K562 (cell line): ENCODE results near the gene DCAF8. TPM values are rescaled to one million over a fixed set of nuclear protein-coding genes. Genes with fewer than 3 reads are reported as not detected.

Experiments used
- ATAC-seq: fragments of 200-7000 bp; cut with Tn5 transposase; 3 replicates; pipeline ENCODE4 v1.9.1; 2020; ENCODE audit warnings: moderate library complexity
- BruUV-seq: library from RNA; stranded (reverse); fragments of 400-500 nt; replicated peaks from 2 replicates; lab custom pipeline; 2021; lab: Mats Ljungman, UMichigan
- CTCF ChIA-PET: fragments of 300-600 bp; formaldehyde crosslinking; extraction: SDS; loops from one replicate; lab custom pipeline; 2021; ENCODE audit warnings: low intra/inter-chr PET ratio; lab: Yijun Ruan, JAX
- POLR2A ChIA-PET: fragments of 300-600, 350-650 bp; sonication (Branson Sonifier 250); formaldehyde crosslinking; extraction: SDS; loops from one replicate; lab custom pipeline; 2021; ENCODE audit warnings: antibody characterized with exemption, inconsistent platforms; lab: Yijun Ruan, JAX
- DNase-seq, 4 experiments: peaks; one replicate each; pipeline versions ENCODE4 v3.0.0 to v3.0.0-alpha.2; 2011 to 2018; ENCODE audit warnings: low spot score in 3 of 4, mixed read lengths in 3 of 4; ENCODE audit errors: extremely low read depth in 1 of 4
- FAIRE-seq: peaks from 2 replicates; lab custom pipeline; 2011; peaks lifted over from hg19 to GRCh38; lab: Jason Lieb, UNC
- H2AFZ ChIP-seq: 2 replicates; pipeline ENCODE4 v1.6.0; 2011; ENCODE audit warnings: low read depth, low read length, control low read depth, inconsistent platforms
- H3K27ac ChIP-seq: fragments of 200-600 bp; 3 replicates; pipeline ENCODE4 v1.8.0; 2011; ENCODE audit warnings: low read depth, mild to moderate bottlenecking, control low read depth, inconsistent platforms, low read length, moderate library complexity, mixed read lengths; ENCODE audit errors: extremely low read depth
- H3K27me3 ChIP-seq, 2 experiments: fragments of 300-600 bp in 1 of 2; 2 replicates in 1 of 2; 3 replicates in 1 of 2; pipeline versions ENCODE4 v1.6.0 to v1.8.0; 2011; ENCODE audit warnings: inconsistent platforms in 2 of 2, low read length in 2 of 2, mild to moderate bottlenecking in 1 of 2, mixed read lengths in 1 of 2, moderate library complexity in 1 of 2; ENCODE audit not compliant: control insufficient read depth in 2 of 2, insufficient read depth in 2 of 2
- H3K36me3 ChIP-seq: fragments of 300-600 bp; 3 replicates; pipeline ENCODE4 v1.8.0; 2011; ENCODE audit warnings: mild to moderate bottlenecking, low read length, inconsistent platforms; ENCODE audit not compliant: control insufficient read depth, insufficient read depth
- H3K4me1 ChIP-seq, 2 experiments: fragments of 200-600 bp in 1 of 2; replicated peaks in 1 of 2; 2 replicates in 1 of 2; 3 replicates in 1 of 2; pipeline versions ENCODE4 v1.5.1 to v1.8.0; 2011; ENCODE audit warnings: inconsistent platforms in 2 of 2, low read length in 2 of 2, mild to moderate bottlenecking in 1 of 2, mixed read lengths in 1 of 2, moderate library complexity in 1 of 2; ENCODE audit not compliant: control insufficient read depth in 2 of 2, insufficient read depth in 2 of 2
- H3K4me2 ChIP-seq: 2 replicates; pipeline ENCODE4 v1.6.1; 2011; ENCODE audit warnings: low read length, control low read depth, inconsistent platforms, mixed read lengths; ENCODE audit not compliant: insufficient read depth
- H3K4me3 ChIP-seq: fragments of 200-600 bp; sonication (generic), shearing (Covaris generic); 2 replicates; pipeline ENCODE4 v1.5.1; 2016; ENCODE audit warnings: control low read depth, inconsistent platforms
- H3K79me2 ChIP-seq: fragments of 200-600 bp; 3 replicates; pipeline ENCODE4 v1.8.0; 2011; ENCODE audit warnings: low read length, inconsistent platforms; ENCODE audit not compliant: control insufficient read depth, insufficient read depth
- H3K9ac ChIP-seq, 2 experiments: 2 replicates each; pipeline versions ENCODE4 v1.6.0 to v1.6.1; 2011; ENCODE audit warnings: low read depth in 2 of 2, low read length in 2 of 2, control low read depth in 1 of 2, inconsistent platforms in 1 of 2, mild to moderate bottlenecking in 1 of 2, mixed read lengths in 1 of 2; ENCODE audit not compliant: insufficient read depth in 1 of 2
- H3K9me1 ChIP-seq: one replicate; pipeline ENCODE4 v1.6.0; 2011; ENCODE audit warnings: inconsistent platforms, mild to moderate bottlenecking, low read length, moderate library complexity; ENCODE audit not compliant: control insufficient read depth, insufficient read depth
- H3K9me3 ChIP-seq: replicated peaks from 2 replicates; pipeline ENCODE4 v1.5.1; 2011; ENCODE audit warnings: low read depth, low read length, inconsistent platforms; ENCODE audit not compliant: control insufficient read depth, insufficient read depth
- H4K20me1 ChIP-seq: replicated peaks from 2 replicates; pipeline ENCODE4 v1.6.1; 2011; ENCODE audit warnings: low read length, inconsistent platforms, mixed read lengths; ENCODE audit not compliant: control insufficient read depth, insufficient read depth
- HNRNPL ChIP-seq: fragments of 200-400 bp; formaldehyde crosslinking; IDR thresholded peaks from 2 replicates; pipeline ENCODE4 v1.6.1; 2017; ENCODE audit warnings: low read depth, mild to moderate bottlenecking, low read length
- KLF13 ChIP-seq: fragments of 450-650 bp; IDR thresholded peaks from 2 replicates; pipeline ENCODE4 v1.6.1; 2016; ENCODE audit warnings: missing genetic modification characterization, low read depth, mild to moderate bottlenecking, missing compliant biosample characterization, moderate library complexity, borderline replicate concordance
- LEF1 ChIP-seq: fragments of 450-650 bp; IDR thresholded peaks from 2 replicates; pipeline ENCODE4 v1.6.1; 2016; ENCODE audit warnings: mild to moderate bottlenecking
- MCM3 ChIP-seq: fragments of 450-650 bp; IDR thresholded peaks from 2 replicates; pipeline ENCODE4 v1.6.1; 2016
- PTTG1 ChIP-seq: fragments of 450-650 bp; IDR thresholded peaks from 2 replicates; pipeline ENCODE4 v1.6.1; 2016; ENCODE audit warnings: low read depth, mild to moderate bottlenecking, missing genetic modification characterization, missing compliant biosample characterization
- ZFP30 ChIP-seq: fragments of 250-450 bp; sonication (Bioruptor Pico); IDR thresholded peaks from 2 replicates; pipeline ENCODE4 v1.8.0; 2022; ENCODE audit warnings: moderate library complexity, mild to moderate bottlenecking, inconsistent platforms, borderline replicate concordance
- WGBS: fragments of 100-300 bp; shearing (Covaris generic); methylation state at CpG from one replicate; pipeline ENCODE4 v1.1.6; 2016; ENCODE audit warnings: low coverage, mixed read lengths; ENCODE audit not compliant: insufficient coverage; ENCODE audit errors: missing lambda C conversion rate; 5-methylcytosine and 5-hydroxymethylcytosine counted together
- in situ Hi-C: fragments of 300-500 bp; cut with MboI; formaldehyde crosslinking; loops from 4 replicates; pipeline ENCODE4 v1.15.0; 2018; ENCODE audit warnings: inconsistent platforms, mixed read lengths
- intact Hi-C: fragments of 100-400 bp; cut with micrococcal nuclease; formaldehyde crosslinking; loops from 2 replicates; pipeline ENCODE4 v1.14.2; 2022
- polyA plus RNA-seq, 8 experiments: library from polyadenylated mRNA; depleted of rRNA in 4 of 8; stranded (reverse) in 5 of 8; unstranded in 3 of 8; fragments of >200 nt; fragmentation: Nextera tagmentation in 2 of 8; fragmentation: Illumina TruSeq in 1 of 8; extraction: Ambion mirVana in 2 of 8; extraction: Trizol in 1 of 8; gene quantifications; 2 replicates each; pipeline versions ENCODE4 v1.2.1 to v1.2.3, GENCODE V29; 2011 to 2014; ENCODE audit warnings: inconsistent platforms in 1 of 8, missing spikeins in 1 of 8
- total RNA-seq, 7 experiments: library from RNA; depleted of rRNA in 6 of 7; stranded (reverse); fragments of >200 nt in 6 of 7; fragmentation: Illumina TruSeq in 2 of 7; extraction: Trizol in 2 of 7; gene quantifications; 2 replicates each; pipeline versions ENCODE4 v1.2.1 to v1.2.3, GENCODE V29; 2011 to 2021; ENCODE audit warnings: low replicate concordance in 1 of 7
- TF ChIP-seq, protein P1 (sequence below): fragments of 250-450 bp; sonication (Bioruptor Pico); IDR thresholded peaks from 2 replicates; pipeline ENCODE4 v1.4.0; 2020; ENCODE audit warnings: mild to moderate bottlenecking
- TF ChIP-seq, protein P2 (sequence below), 2 experiments: IDR thresholded peaks; 2 replicates each; pipeline ENCODE4 v1.6.1; 2012; ENCODE audit warnings: improper control_type of control experiment in 2 of 2, low read depth in 2 of 2, low read length in 2 of 2, borderline replicate concordance in 1 of 2

The DCAF8 gene
- total and polyA plus RNA-seq, 9 of the 15 experiments (the other 6 are each of a cell fraction or from before 2014, with no cell fraction given) = 11.6 to 149 (median 81.3) TPM

DNA sequence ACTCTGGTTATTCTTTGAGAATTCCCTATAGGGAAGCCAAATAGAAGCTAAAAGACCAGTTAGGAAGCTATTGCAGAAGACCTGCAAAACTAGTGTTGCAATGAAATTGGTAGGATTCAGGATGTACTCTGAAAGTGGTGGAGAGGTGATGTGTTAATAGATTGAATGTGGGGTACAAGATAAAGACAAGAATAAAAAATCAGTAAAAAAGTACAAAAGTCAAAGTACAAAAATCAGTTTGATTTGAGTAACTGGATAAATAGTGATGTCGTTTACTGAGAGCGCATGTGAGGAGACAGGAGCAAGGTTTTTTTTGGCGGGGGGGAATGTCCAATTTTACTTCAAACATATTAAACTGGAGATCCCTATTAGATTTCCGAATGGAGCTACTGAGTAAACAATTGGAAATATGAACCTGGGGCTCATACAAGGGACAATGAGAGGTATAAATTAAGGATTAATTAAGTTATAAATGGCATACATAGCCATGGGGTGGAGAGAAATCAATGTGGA lies 2.5 kb upstream of the DCAF8 start:
- FAIRE-seq = no peak
- no TSS peak for BruUV-seq
- Histone ChIP-seq H3K9ac (no peak overlapping the region), H3K79me2 (peaks cover 24% of the 10 kb centered on the region), H3K27me3 (no peaks in the 10 kb centered on the region), H3K27ac (no peak overlapping the region), H3K9me1 (no peaks in the 10 kb centered on the region)
- CTCF ChIA-PET = no interaction called here
- TF ChIP-seq KLF13 (tag) (no peak), ZFP30 (CRISPR knock-in tag) (no peak), LEF1 (no peak), HNRNPL (no peak), MCM3 (no peak), PTTG1 (tag) (no peak)
- TF ChIP-seq, protein P1, sequence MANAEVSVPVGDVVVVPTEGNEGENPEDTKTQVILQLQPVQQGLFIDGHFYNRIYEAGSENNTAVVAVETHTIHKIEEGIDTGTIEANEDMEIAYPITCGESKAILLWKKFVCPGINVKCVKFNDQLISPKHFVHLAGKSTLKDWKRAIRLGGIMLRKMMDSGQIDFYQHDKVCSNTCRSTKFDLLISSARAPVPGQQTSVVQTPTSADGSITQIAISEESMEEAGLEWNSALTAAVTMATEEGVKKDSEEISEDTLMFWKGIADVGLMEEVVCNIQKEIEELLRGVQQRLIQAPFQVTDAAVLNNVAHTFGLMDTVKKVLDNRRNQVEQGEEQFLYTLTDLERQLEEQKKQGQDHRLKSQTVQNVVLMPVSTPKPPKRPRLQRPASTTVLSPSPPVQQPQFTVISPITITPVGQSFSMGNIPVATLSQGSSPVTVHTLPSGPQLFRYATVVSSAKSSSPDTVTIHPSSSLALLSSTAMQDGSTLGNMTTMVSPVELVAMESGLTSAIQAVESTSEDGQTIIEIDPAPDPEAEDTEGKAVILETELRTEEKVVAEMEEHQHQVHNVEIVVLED (CRISPR knock-in tag) = no peak
- TF ChIP-seq, protein P2, sequence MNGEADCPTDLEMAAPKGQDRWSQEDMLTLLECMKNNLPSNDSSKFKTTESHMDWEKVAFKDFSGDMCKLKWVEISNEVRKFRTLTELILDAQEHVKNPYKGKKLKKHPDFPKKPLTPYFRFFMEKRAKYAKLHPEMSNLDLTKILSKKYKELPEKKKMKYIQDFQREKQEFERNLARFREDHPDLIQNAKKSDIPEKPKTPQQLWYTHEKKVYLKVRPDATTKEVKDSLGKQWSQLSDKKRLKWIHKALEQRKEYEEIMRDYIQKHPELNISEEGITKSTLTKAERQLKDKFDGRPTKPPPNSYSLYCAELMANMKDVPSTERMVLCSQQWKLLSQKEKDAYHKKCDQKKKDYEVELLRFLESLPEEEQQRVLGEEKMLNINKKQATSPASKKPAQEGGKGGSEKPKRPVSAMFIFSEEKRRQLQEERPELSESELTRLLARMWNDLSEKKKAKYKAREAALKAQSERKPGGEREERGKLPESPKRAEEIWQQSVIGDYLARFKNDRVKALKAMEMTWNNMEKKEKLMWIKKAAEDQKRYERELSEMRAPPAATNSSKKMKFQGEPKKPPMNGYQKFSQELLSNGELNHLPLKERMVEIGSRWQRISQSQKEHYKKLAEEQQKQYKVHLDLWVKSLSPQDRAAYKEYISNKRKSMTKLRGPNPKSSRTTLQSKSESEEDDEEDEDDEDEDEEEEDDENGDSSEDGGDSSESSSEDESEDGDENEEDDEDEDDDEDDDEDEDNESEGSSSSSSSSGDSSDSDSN (IDR thresholded peaks at IDR 0.05; ENCODE audit: borderline replicate concordance in 1 of 2, low read depth in 2 of 2, low read length in 2 of 2) = no peak
- TF ChIP-seq, all 486 proteins: peak for 0
- no peaks in the 10 kb centered on the region for H4K20me1 ChIP-seq
- H3K4me1 ChIP-seq = peaks cover 12 to 15% of the 10 kb centered on the region in 2 experiments; a peak in 4 of 5 replicates
- WGBS = 67% methylated on average over 4 of the region's 4 CpGs
- ATAC-seq (no peak), DNase-seq (no peak)
- H3K9me3 ChIP-seq = no peaks in the 10 kb centered on the region
- no peak overlapping the region for H2AFZ ChIP-seq
- H3K36me3 ChIP-seq = peaks cover 6% of the 10 kb centered on the region; the same call in 1 of the 3 replicates
- intact Hi-C loops = loop anchor here (5.0 to 10.0 kb wide), 2 partner anchors 112 to 340 kb away; partner anchors contain the start of gene TAGLN2
- POLR2A ChIA-PET = interaction anchor here (0.9 kb wide), 1 partner anchor 109 kb away, joined by 3 read pairs; no protein-coding TSS in a partner anchor
- no peak overlapping the region for H3K4me3 ChIP-seq
- in situ Hi-C loops = no loop called here
- H3K4me2 ChIP-seq = no peak overlapping the region
